HepG2 (cell line): ENCODE measurements around the gene APOM. TPM values are rescaled to one million over a fixed set of nuclear protein-coding genes. Genes with fewer than 3 reads are reported as not detected.

Experiments
- CBFB ChIP-seq: sonication (generic); formaldehyde crosslinking; IDR thresholded peaks from 2 replicates; pipeline ENCODE4 v1.4.0; 2020; ENCODE audit warnings: missing genetic modification reagents
- CHD4 ChIP-seq: fragments of 200-600 bp; sonication (generic); IDR thresholded peaks from 2 replicates; pipeline ENCODE4 v1.7.0; 2017; ENCODE audit warnings: mild to moderate bottlenecking, low read length, borderline replicate concordance
- CTCF ChIP-seq: sonication (generic); formaldehyde crosslinking; IDR thresholded peaks from 2 replicates; pipeline ENCODE4 v1.5.0; 2020; ENCODE audit warnings: mild to moderate bottlenecking, missing genetic modification reagents, moderate library complexity
- FOXA1 ChIP-seq, 2 experiments: fragments of 450-650 bp in 1 of 2; sonication (generic) in 1 of 2; formaldehyde crosslinking in 1 of 2; IDR thresholded peaks; 2 replicates each; pipeline versions ENCODE4 v1.4.0 to v1.6.1; 2016 to 2020; ENCODE audit warnings: missing genetic modification reagents in 1 of 2
- FOXP1 ChIP-seq, 2 experiments: fragments of 450-650 bp in 1 of 2; IDR thresholded peaks; 2 replicates each; pipeline ENCODE4 v1.6.1; 2017 to 2018; ENCODE audit warnings: antibody characterized with exemption in 1 of 2
- GATA4 ChIP-seq: sonication (generic); IDR thresholded peaks from 2 replicates; pipeline ENCODE4 v1.6.1; 2016; ENCODE audit warnings: antibody characterized with exemption, low read depth, borderline replicate concordance
- GATAD1 ChIP-seq: IDR thresholded peaks from 2 replicates; pipeline ENCODE4 v1.6.1; 2016; ENCODE audit warnings: missing genetic modification reagents, missing compliant biosample characterization
- ISL2 ChIP-seq: sonication (generic); formaldehyde crosslinking; IDR thresholded peaks from 2 replicates; pipeline ENCODE4 v1.5.0; 2020; ENCODE audit warnings: missing genetic modification reagents
- MNT ChIP-seq: fragments of 450-650 bp; IDR thresholded peaks from 2 replicates; pipeline ENCODE4 v1.6.1; 2016
- PAX8 ChIP-seq: sonication (generic); formaldehyde crosslinking; IDR thresholded peaks from 2 replicates; pipeline ENCODE4 v1.8.0; 2022; ENCODE audit warnings: mild to moderate bottlenecking, missing genetic modification reagents, borderline replicate concordance
- THAP9 ChIP-seq: sonication (generic); formaldehyde crosslinking; IDR thresholded peaks from 2 replicates; pipeline ENCODE4; 2020; ENCODE audit warnings: missing genetic modification reagents, mild to moderate bottlenecking, borderline replicate concordance
- ZNF333 ChIP-seq: sonication (generic); formaldehyde crosslinking; IDR thresholded peaks from 2 replicates; pipeline ENCODE4 v1.4.0; 2020; ENCODE audit warnings: mild to moderate bottlenecking, missing genetic modification reagents, borderline replicate concordance
- ZNF343 ChIP-seq: sonication (generic); formaldehyde crosslinking; IDR thresholded peaks from 2 replicates; pipeline ENCODE4 v1.4.0; 2020; ENCODE audit warnings: mild to moderate bottlenecking, missing genetic modification reagents
- ZNF546 ChIP-seq: sonication (generic); formaldehyde crosslinking; conservative IDR thresholded peaks from 2 replicates; pipeline ENCODE4 v1.8.1; 2023; ENCODE audit warnings: mild to moderate bottlenecking, missing genetic modification reagents
- ZNF549 ChIP-seq: sonication (generic); formaldehyde crosslinking; IDR thresholded peaks from 2 replicates; pipeline ENCODE4 v1.5.0; 2020; ENCODE audit warnings: missing genetic modification reagents
- ZNF788 ChIP-seq: sonication (generic); formaldehyde crosslinking; IDR thresholded peaks from 2 replicates; pipeline ENCODE4 v1.5.0; 2020; ENCODE audit warnings: mild to moderate bottlenecking, missing genetic modification reagents, borderline replicate concordance
- ZNF841 ChIP-seq: sonication (generic); formaldehyde crosslinking; IDR thresholded peaks from 2 replicates; pipeline ENCODE4 v1.8.1; 2023; ENCODE audit warnings: missing genetic modification reagents, borderline replicate concordance
- ZSCAN22 ChIP-seq: sonication (generic); formaldehyde crosslinking; IDR thresholded peaks from 2 replicates; pipeline ENCODE4 v1.4.0; 2020; ENCODE audit warnings: mild to moderate bottlenecking, missing genetic modification reagents
- ZSCAN30 ChIP-seq: sonication (generic); formaldehyde crosslinking; IDR thresholded peaks from 2 replicates; pipeline ENCODE4 v1.5.0; 2020; ENCODE audit warnings: mild to moderate bottlenecking, missing genetic modification reagents
- polyA plus RNA-seq, 8 experiments: library from polyadenylated mRNA; depleted of rRNA in 3 of 8; stranded (reverse) in 7 of 8; unstranded in 1 of 8; fragments of >200 nt; fragmentation: Illumina TruSeq in 4 of 8; extraction: Trizol in 4 of 8; gene quantifications; 2 replicates each; pipeline versions ENCODE4 v1.2.1 to v1.2.3, GENCODE V29; 2011 to 2016; ENCODE audit warnings: low read depth in 4 of 8, missing spikeins in 1 of 8, mixed read lengths in 1 of 8; ENCODE audit not compliant: insufficient read depth in 1 of 8
- total RNA-seq, 5 experiments: library from RNA; depleted of rRNA; stranded (reverse); fragments of >200 nt; fragmentation: Illumina TruSeq; extraction: Trizol; gene quantifications; 2 replicates each; pipeline ENCODE4 v1.2.3, GENCODE V29; 2016; ENCODE audit warnings: low read depth in 1 of 5
- TF ChIP-seq, protein P1 (sequence below): sonication (generic); formaldehyde crosslinking; IDR thresholded peaks from 2 replicates; pipeline ENCODE4 v1.8.1; 2023; ENCODE audit warnings: mild to moderate bottlenecking, inconsistent platforms, moderate library complexity, missing genetic modification reagents, borderline replicate concordance
- TF ChIP-seq, protein P2 (sequence below): sonication (generic); formaldehyde crosslinking; IDR thresholded peaks from 2 replicates; pipeline ENCODE4 v1.8.1; 2023; ENCODE audit warnings: missing genetic modification reagents, inconsistent platforms, borderline replicate concordance

Gene APOM
- total and polyA plus RNA-seq, 2 of the 13 experiments (the other 11 are each of a cell fraction or from before 2014, with no cell fraction given) = 98.2 to 1,140 TPM

DNA sequence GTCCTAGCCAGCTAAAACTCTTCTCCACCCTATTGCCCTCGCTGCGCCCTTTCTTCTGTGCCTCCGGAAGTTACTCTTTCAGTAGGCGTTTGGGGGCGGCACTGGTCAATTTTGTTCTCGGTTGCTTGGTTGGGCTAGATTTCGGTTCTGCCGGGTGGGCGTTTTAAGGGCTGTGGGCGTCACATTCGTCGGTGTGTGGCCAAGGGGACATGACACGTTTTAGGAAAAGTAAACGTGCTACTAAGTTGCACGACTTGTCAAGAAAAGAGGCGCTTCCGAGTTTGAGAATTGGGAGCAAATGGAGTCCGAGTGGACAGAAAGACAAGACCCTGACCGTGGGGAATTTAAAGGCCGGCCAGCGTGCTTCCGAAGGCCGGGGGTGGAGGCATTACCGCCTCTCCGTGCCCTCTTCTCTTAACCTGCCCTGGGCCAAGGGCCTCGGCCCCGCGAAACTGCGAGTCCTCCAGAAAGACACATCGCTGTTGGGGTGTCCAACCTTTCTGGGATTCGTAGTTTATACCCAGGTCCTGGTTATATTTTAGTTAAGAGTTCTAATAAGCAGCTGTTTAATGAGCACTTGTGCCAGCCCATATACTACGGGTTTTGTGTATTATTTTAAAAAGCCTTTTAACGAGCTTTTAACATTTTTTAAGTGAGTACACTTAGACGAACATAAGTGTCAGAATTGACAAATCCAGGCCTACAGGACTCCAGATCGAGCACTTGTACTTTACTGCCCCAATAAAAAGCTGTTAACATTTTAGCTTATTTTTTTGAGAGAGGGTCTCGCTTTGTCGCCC, 2.6 kb upstream of the APOM start (continued):
- TF ChIP-seq CTCF (CRISPR knock-in tag) (peak; percentile 63), GATA4 (peak; percentile 67), CBFB (no peak), GATAD1 (CRISPR knock-in tag) (no peak), ZNF788 (CRISPR knock-in tag) (peak; percentile 8; the same call in 1 of the 2 replicates), PAX8 (CRISPR knock-in tag) (no peak), ISL2 (no peak; the same call in 1 of the 2 replicates), MNT (no peak), CHD4 (no peak), ZNF343 (CRISPR knock-in tag) (no peak), THAP9 (CRISPR knock-in tag) (no peak), FOXA1 (IDR thresholded peaks at IDR 0.05) (no peak), FOXA1 (CRISPR knock-in tag; IDR thresholded peaks at IDR 0.05) (peak; percentile 51), ZNF841 (no peak), ZNF549 (no peak), ZSCAN22 (CRISPR knock-in tag) (no peak), ZSCAN30 (CRISPR knock-in tag) (no peak), ZNF546 (CRISPR knock-in tag) (no peak), ZNF333 (CRISPR knock-in tag) (no peak), FOXP1 (IDR thresholded peaks at IDR 0.05) (no peak), FOXP1 (CRISPR knock-in tag; IDR thresholded peaks at IDR 0.05) (no peak)
- TF ChIP-seq, protein P1, sequence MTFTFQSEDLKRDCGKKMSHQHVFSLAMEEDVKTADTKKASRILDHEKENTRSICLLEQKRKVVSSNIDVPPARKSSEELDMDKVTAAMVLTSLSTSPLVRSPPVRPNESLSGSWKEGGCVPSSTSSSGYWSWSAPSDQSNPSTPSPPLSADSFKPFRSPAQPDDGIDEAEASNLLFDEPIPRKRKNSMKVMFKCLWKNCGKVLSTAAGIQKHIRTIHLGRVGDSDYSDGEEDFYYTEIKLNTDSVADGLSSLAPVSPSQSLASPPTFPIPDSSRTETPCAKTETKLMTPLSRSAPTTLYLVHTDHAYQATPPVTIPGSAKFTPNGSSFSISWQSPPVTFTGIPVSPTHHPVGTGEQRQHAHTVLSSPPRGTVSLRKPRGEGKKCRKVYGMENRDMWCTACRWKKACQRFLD = no peak; the same call in 1 of the 2 replicates
- TF ChIP-seq, protein P2, sequence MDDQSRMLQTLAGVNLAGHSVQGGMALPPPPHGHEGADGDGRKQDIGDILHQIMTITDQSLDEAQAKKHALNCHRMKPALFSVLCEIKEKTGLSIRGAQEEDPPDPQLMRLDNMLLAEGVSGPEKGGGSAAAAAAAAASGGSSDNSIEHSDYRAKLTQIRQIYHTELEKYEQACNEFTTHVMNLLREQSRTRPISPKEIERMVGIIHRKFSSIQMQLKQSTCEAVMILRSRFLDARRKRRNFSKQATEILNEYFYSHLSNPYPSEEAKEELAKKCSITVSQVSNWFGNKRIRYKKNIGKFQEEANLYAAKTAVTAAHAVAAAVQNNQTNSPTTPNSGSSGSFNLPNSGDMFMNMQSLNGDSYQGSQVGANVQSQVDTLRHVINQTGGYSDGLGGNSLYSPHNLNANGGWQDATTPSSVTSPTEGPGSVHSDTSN = 0 out of 2 replicates have a peak, but pooled peaks have one; percentile 20
